IPS-11a (cell line): Measurements from ENCODE around the gene ANK3.

ENCODE experiments used
- H3K4me3 ChIP-seq: one replicate; pipeline ENCODE4 v1.5.1; 2013; ENCODE audit warnings: low read depth, low read length, control low read depth

The ANK3 gene

DNA sequence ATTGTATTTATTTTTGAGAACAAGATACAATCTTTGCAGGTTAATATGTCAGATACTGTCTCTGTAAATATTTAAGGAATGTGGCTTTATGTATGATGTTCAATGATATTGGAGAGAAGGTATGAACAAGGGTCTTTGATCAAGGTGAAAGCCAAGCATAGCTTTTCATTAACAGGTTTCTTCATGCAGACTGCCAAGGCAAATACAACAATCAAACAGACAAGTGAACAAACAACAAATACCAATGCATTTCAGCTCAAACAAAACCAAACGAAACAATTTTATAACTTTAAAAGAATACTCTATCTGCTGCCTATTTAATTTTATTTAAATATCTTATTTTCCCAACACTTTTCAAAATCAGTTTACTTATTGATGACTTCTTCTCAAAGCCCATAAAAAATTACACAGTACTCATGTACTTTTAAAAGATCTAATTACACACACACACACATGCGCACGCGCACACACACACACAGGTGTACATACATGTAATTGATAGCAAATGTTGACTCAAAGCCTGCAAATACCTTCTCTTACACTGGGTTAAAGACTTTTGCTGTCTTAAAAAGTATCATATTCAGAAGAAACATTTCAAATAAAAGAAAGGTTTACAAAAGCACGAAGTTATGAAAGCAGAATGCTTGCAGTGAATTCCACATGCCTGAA, 282.2 kb downstream of the ANK3 start:
- H3K4me3 ChIP-seq, result no peak overlapping the region

DNA sequence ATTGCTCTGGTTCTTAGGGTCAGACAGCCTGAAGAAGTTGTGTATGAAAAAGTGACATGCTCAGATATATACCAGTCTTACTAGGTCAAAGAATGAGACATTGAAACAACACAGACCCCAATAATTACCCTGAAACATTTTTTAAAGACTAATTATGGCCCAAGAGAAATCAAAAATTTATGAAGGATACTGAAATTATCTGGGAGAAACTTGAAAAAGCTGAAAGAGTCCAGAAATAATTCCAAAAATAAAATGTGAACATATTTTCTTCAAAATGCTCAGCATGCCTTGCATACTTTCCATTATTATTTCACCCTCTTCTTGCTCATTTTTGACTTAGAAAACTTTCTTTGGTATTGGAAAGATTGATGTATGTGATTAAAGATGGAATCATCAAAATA, 284.4 kb downstream of the ANK3 start:
- no peak overlapping the region for H3K4me3 ChIP-seq

DNA sequence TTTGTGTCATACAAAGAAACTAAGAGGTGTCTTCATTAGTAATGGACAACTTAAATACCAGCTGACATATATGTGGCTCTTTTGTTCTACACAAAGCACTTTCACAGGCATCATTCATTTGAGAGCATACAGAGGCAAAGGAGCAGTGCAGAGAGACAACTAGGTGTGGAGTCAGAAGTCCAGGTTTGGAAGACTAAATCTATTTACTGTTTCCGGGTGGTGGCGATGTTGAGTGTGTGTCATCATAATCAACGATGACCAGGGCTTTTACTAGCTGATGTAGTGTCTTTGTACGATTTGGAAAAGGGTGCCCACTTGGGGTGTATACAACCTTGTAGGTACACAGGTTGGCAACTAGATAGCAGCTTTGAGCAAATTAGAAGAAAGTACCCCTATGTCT, 287.9 kb downstream of the ANK3 start:
- no peak overlapping the region for H3K4me3 ChIP-seq

DNA sequence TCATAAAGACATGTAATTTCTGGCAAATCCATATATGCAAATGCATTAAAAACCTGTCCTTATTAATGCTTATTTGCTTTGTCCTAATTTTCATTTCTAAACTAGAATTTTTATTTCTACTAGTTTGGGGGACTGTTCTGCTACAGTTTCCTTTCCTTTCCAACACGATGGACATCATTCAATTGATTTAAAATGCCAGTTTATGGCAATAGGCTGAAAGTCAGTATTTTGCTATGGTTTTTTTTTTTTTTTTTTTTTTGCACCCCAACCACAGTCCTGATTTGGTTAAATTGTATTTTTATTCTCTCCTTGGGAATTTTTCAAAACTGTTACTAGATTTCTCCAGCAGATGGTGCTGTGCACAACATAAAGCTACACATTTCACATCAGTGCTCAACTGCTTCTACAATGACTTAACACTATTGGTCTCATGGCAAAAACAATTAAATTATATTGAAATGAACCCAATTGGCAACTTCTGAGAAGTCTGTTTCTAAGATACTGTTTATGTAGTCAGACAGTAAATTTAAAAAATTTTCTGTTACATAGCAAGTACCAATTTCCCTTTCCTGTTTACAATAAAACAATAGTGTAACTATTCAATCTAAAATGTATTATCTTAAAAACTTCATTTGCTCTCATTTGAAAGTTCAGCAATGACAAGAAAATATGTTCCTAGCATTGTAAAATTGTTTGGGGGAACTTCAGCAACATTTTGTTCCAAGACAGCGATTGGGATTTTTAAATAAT, 289.5 kb downstream of the ANK3 start:
- H3K4me3 ChIP-seq, result no peak overlapping the region

DNA sequence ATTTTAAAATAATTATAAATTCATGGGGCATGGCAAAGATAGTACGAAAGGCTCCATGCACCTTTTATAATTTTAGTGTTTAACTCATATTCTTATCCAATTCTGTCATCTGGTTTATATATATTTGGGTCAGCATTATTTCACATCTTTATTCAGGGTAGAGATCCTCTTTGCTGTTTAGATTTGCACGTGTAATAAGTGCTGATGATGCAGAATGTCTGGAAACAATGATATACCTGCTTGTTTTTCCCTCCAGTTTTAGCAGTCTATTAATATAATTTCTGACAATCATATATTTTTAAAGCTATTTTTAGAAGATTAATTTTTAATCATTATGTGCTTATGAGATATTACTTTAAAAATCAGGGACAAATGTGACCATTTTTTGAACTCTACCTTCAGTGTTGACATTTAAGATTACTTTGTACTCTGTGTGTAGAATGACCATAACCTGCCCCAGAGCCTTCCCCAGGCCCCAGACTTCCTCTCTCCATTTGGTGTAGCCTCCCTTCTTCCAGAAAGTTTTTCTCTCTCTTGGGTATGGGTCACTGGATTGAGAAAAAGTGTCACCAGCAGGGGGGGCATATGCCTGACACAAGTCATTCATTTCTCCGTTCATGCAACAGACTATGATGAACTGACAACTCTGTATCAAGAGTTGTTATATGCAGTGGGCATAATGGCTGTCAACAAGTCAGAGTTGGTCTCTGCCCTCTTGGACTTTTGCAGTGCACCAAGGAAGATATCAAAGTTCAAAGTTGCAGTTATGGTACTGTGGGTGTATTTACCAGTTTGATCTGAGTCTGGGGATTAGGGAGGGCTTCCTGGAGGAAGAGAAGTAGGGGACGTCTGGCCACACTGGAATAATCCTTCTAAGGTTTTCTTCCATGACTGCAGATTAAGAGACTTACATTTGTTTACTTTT, 290.7 kb downstream of the ANK3 start:
- no peak overlapping the region for H3K4me3 ChIP-seq

DNA sequence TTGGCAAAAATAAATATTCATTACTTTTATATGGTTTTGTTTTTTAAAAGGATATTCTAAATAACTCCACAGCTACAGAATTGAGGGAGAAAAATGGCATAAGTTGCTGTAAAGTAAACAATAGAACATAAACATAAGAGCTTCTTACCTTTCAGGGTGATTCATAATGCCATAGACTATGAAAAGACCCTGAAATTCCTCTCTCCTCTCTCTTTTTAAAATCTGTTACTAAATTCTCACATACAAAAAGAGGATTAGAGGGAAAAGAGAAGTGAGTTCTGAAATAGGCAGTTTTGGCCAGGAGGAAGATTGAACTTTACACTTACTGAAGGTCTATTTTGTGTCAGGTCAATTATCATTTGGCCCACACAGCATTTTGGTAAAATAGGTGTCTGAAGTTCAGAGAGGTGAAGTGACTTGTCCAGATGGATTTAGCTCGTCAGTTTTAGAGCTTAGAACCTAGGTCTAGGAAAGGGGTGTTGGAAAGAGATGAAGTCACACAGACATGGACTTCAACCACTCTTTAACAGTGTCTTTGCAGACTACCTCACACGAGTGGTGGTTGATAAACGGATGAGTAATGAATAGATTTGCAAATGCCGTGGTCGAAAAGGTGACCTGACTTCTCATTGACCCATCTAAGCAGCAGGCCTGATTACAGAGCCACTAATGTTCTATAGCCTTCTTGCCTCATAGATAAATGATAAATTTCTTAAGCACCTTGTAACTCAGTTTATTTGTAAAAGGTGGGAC, 292.7 kb downstream of the ANK3 start:
- no peak overlapping the region for H3K4me3 ChIP-seq

DNA sequence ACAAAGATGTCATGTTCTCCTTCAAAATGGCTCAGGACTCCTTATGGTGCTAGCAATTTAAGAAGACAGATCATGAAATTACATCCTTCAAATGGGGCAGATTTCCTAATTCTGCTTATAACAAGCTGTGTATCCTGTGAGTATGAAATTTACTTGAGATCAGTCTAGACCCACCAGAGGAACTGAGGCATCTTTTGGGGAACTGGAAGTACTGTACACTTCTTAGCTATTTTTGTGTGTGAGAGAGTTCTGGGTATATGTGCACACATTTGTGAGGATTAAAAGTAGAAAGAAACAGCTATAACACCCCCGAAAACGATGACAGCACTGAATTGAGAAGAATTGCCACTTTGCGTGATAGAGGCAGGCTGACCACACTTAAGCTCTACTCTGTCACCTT, 296.4 kb downstream of the ANK3 start:
- H3K4me3 ChIP-seq, result no peak overlapping the region

DNA sequence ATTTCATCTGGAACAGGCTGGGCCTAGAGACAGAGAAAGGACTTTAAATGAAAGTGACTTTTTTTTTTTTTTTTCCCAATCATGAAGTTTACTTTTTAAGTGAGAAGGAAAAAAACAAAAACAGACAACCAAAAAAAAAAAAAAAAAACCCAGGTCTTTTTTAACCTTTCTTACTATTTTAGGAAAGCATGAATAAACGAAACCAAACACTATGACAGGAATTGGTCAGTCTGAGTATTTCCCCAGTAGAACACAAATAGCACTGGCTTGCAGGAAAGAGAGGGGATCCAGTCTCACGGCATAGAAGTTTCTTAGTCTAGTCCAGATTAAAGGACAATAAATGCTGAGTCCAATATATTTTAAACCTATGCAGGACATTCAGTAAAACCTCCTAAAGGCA, 302.8 kb downstream of the ANK3 start:
- no peak overlapping the region for H3K4me3 ChIP-seq

DNA sequence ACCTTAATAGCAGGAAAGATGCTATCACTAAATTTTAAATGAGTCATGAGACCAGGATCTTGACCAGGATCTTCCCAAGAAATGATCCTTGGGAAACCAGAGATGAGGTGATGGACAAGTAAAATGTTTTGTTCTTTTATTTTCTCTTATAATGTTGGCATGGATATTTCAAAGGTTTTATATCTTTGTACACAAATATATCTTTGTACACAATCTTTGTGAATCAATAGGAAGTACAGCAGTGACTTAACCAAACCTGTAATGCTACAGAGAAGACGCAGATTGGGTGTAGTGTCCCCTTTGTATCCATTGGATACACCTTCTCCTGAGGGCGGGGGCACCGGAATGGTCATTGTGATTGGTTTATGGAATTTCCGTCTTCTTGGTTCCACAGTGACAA, 303.3 kb downstream of the ANK3 start:
- H3K4me3 ChIP-seq, result no peak overlapping the region

DNA sequence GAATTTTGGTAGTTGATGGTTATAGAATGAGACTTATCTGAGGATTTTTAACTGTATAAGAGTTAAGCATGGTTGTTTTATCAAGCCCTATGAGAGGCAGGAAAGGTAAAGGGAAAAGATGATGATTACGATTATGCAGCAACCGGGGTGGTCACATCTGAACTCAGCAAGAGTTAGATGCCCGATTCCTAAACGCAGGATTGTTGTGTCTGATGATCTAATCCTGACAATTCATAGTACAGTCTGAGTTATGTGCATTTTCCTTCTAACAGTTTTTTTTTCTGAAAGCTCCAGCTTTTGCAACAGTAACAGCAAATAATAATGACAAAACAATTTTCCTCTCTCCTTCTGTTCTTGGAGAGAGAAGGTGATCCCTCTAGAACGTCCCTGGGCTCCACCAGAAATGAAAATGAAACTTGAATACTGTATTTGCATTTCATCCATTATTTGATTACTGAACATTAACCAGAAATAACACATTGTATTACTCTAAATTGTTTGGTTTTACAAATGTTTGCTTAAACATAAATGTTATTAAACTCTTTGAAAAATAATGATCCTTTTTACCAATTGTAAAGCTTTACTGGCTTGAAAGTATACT, 306.8 kb downstream of the ANK3 start:
- no peak overlapping the region for H3K4me3 ChIP-seq

DNA sequence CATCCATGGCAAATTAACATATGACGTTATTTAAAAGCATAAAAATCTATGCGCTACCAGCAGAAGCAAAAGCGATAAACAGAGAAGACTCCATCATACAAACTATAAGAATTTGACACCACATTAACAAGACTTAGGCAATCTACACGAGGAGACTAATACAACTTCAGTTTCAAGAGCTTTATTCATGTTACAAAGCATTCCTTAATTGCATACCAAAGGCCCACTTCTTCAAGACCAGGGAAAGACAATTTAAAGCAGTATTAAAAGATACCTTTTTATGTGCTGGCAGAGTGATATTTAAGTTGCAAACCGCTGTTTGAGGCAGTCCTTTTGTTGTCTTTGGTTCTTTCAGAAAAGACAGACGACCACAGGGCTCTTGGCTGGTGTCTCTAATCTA, 307.3 kb downstream of the ANK3 start:
- H3K4me3 ChIP-seq, result no peak overlapping the region

DNA sequence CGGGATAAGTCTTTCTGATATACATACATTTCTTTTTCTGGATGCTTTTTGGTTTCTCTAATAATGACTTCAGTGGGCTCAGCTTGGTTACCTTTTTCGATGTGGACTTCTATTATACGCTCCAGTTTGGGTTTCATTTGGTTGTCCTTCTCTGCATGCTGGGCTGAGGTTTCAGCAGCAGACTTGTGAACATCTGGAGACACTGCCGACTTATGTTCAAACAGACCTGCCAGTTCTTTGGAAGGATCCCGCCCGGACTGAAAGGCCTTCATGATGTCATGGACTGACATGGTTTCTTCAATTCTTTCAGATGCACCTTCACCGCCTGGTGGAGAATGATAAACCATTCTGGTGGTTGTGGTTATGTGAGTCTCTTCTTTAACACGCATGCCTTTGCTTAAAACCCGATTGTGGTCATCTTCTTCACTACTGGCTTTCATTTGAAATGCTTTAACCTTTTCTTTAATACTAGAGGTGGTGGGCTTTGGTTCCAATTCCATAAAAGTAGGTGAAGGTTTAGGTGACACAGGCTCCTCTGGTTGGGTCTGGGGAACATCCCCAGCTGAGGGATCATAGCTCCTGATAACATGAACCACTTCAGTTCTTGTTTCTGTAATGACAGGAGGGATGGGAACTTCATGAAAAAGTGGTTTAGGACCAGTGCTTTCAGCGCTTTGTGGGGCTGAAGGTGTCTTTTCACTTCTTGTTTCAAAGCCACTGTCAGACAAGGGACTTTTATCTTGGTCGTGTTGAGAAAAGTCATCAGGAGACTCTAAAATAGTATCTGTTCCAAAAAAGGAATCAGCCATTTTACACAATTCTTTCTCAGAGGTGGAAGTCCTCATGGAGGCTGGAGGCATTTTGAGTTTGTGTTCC, 315.7 kb downstream of the ANK3 start:
- H3K4me3 ChIP-seq, result no peak overlapping the region

DNA sequence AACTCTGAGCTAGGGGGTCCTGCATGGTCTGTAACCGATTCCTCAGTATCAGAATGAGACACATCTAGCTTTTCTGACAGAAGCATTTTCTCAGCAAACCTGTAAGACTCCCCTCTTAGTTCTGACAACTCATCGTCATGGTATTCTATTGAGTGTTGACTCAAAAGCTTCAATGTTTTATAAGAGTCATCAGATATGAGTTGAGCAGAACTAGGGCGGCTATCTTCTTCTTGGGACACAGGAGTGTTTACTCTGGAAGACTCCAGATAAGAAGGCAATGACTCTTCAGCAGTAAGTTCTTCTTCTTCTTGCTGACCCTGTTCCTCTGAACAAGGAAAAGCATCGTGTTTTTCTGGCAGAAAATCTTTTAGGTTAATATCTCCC, 316.3 kb downstream of the ANK3 start:
- no peak overlapping the region for H3K4me3 ChIP-seq

DNA sequence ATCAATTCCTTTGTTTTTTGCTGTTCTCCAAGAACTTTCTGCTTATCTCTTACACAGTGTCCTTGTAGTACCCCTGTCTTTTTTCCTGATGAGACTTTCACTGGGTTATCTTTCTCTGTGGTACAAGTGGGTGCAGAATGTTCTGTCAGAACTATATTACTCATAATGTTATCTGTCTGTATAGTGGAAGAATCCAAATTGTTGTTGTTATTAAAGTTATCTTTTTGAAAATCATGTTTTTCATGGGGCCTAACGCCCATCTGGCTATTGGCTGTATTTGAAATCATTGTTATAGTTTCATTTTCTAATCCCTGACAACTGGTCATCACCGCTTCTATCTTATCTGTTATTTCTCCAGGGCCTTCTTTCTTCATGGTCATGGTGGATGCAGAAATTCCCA, 320.4 kb downstream of the ANK3 start:
- H3K4me3 ChIP-seq, result no peak overlapping the region

DNA sequence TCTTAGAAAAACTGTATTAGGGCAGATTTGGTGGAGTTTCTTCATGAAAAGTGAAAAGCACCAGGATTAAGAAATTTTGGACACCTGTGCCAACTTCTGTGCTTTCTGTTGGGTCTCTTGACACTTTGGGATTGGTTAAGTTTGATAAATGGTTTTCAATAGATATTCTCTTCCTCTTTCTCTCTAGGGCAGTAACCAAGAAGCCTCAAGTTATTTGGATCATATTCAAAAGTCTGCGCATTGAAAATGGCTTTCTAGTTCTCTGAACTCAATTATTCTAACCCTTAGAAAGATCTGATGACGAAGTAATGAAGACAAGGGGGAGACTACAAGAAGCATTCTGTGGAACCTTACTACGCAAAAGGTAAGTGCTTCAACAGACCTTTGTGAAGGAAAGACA, 339.3 kb downstream of the ANK3 start:
- no peak overlapping the region for H3K4me3 ChIP-seq

DNA sequence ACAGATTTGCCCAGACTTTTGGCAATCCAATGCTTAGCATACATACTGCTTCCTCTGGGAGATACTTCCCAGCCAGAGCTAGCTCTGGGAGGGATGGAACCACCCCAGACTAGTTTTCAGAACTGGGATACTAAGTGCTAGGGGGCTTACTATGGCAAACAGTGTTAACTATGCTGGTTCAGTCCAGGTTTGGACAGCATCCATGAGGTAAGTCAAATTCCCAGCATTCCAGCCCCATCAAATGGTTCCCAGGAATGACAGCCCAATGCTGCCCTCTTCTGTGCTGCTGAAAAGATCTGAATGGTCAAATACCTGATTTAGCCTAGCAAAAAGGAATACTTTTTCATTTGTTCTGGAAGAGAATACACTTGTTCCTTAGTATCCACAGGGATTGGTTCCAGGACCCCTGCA, 341.6 kb downstream of the ANK3 start:
- no peak overlapping the region for H3K4me3 ChIP-seq

DNA sequence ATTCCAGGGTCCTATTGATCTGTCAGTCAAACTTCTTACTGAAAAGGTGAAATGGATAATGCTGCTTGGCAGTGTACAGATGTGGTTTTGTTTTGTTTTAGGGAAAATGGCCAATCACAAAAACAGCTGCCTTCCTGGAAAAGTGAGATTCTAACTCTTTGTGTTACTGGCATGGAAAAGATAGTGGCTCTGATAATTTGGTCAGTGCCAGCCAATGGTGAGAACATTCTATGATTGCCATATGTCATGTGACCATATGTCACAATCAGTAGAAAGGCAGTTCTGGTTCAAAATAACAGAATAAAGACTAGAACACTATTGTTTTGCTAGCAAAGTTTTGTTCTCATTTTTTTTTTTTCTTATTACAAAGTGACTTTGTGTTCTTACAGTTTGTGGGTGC, 344.1 kb downstream of the ANK3 start:
- no peak overlapping the region for H3K4me3 ChIP-seq

DNA sequence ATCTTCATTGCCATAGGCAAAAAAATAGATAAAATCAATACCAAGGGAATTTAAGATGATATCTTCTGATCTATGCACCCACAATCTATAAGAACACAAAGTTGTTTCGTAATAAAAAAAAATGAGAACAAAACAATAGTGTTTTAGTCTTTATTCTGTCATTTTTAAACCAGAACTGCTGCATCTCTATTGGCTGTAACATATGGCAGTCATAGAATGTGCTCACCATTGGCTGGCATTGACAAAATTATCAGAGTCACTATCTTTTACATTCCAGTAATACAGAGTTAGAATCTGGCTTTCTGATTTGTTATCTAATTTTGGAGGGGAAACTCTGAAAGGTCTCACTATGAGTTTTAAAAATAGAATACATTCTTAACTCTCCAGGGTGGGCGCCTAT, 344.7 kb downstream of the ANK3 start:
- no peak overlapping the region for H3K4me3 ChIP-seq

DNA sequence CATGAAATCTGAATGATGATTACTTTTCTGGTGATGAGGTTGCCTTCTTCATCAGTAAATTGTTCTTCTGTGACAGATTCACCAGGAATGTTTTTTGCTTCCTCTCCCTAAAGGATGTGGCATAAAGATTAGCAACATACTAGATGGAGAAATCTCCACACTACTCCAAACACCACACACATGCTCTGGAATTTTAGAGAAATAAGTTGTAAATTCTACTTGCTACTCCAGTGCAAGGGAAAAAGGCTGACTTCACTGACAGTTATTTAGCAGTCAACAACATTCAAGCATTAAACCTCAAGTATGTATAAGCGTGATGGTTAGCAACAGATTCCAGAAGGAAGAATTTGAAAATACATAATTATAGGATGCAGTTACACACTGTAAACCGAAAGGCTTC, 345.4 kb downstream of the ANK3 start:
- no peak overlapping the region for H3K4me3 ChIP-seq
